Endothelial cell (in vitro differentiated cells): Measurements from ENCODE around the gene TEKT2. TPM values are rescaled to one million over a fixed set of nuclear protein-coding genes. Genes with fewer than 3 reads are reported as not detected.

Source experiments
- DNase-seq: peaks from one replicate; pipeline ENCODE4 v3.0.0; 2021; ENCODE audit warnings: low spot score
- H3K27ac Mint-ChIP-seq: one replicate; pipeline ENCODE4 v1.8.0; 2021; ENCODE audit warnings: mixed read lengths, inconsistent platforms; ENCODE audit not compliant: unreplicated experiment
- H3K27me3 Mint-ChIP-seq: one replicate; pipeline ENCODE4 v1.8.0; 2021; ENCODE audit warnings: mild to moderate bottlenecking, moderate library complexity, mixed read lengths, inconsistent platforms; ENCODE audit not compliant: unreplicated experiment
- H3K36me3 Mint-ChIP-seq: one replicate; pipeline ENCODE4 v1.8.0; 2021; ENCODE audit warnings: mild to moderate bottlenecking, low read depth, mixed read lengths, inconsistent platforms; ENCODE audit not compliant: unreplicated experiment
- H3K4me1 Mint-ChIP-seq: one replicate; pipeline ENCODE4 v1.8.0; 2021; ENCODE audit warnings: mild to moderate bottlenecking, mixed read lengths, inconsistent platforms; ENCODE audit not compliant: unreplicated experiment
- H3K4me3 Mint-ChIP-seq: one replicate; pipeline ENCODE4 v1.8.0; 2021; ENCODE audit warnings: mild to moderate bottlenecking, mixed read lengths, inconsistent platforms; ENCODE audit not compliant: unreplicated experiment
- H3K9me3 Mint-ChIP-seq: one replicate; pipeline ENCODE4 v1.8.0; 2021; ENCODE audit warnings: mixed read lengths, inconsistent platforms; ENCODE audit not compliant: unreplicated experiment
- CTCF ChIP-seq: fragments of 200-600 bp; sonication (generic); IDR thresholded peaks from one replicate; pipeline ENCODE4 v1.5.0; 2021; ENCODE audit warnings: antibody characterized with exemption; ENCODE audit not compliant: unreplicated experiment
- total RNA-seq: library from RNA; stranded (reverse); fragmentation: NEBNext Ultra II Directional; extraction: Animal tissue kit (Norgen Biotek cat#: 25700); gene quantifications from one replicate; pipeline ENCODE4 v1.2.1, GENCODE V29; 2021; ENCODE audit not compliant: unreplicated experiment

Gene TEKT2
- total RNA-seq, 1 donor from 2014 or later: 0.80 TPM

DNA sequence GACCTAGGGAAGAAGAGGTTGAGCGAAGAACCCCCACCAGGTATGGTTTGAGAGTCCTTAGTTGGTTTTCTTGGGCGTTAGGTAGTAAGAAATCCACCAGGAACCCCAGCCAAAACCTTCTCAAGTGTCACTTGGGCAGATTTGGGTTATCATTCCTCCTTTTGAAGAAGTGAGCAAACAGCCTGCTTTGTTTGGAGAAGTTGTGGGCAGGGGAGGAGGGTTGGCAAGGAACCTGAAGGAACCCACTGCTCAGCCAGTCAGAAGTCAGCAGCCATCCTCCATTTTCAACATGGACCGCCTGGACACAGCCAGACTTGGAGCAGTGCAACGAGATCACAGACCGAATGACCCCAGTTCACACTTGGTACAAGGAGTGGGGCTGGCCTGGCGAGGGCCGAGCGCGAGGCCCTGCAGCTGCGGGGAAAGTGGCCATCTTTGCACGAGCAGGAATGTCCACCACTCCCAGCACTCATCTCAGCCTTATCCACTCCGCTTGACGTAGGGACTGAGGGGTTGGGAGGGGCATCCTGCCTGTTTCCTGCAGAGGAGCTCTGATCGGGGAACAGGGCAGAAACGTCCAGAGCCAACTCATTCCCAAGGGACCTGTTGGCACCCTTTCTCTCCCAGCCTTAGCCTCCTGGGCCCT, 12.0 kb downstream of the TEKT2 start:
- DNase-seq: no peak
- no peak for TF ChIP-seq CTCF
- Mint-ChIP-seq H3K4me1 (no peaks in the 10 kb centered on the region), H3K4me3 (no peak overlapping the region), H3K9me3 (no peaks in the 10 kb centered on the region), H3K27me3 (peaks cover 10% of the 10 kb centered on the region), H3K36me3 (peaks cover 5% of the 10 kb centered on the region), H3K27ac (no peak overlapping the region)

DNA sequence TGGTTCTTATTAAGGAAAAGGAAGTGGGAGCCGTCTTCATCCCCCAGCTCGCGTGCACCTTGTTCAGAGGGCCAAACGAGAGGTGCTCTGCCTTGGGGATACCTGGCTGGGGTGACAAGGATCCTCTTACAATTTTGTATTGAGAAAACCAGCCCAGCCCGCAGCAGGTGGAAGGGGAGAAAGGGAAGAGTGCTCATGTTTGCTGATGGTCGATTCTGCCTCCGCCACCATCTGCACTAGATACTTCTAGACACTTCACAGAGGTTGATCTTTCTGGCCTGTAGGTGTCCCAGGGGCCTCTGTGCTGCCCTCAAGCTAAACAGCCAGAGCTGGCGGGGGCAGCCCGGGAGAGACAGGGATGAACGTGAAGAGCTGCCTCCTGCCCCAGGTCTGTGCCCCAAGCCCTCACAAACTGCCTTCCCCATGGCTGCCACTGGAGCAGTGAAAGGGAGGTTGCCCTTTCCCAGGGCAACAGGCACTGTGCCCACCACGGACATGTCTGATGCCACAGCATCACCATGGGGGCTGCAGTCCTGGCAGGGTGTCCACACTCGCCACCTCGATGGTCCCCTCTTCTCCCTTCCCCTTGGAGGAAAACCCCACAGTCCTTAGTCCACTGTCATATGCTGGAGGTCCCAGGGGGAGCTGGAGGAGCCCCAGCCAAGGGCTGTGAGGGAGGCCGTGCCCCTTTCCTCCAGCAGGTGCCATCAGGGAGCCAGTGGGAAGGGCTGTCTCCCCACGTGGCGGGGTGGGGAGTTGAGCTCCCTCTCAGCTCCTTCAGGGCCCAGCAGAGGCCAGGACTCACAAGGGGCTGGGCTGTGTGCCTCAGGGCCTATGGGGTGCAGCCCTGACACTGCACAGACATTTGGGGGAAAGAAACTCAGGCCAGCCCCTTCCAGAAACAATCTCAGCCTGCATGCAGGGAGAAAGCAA, 12.9 kb downstream of the TEKT2 start:
- Mint-ChIP-seq H3K36me3 (peaks cover 5% of the 10 kb centered on the region), H3K9me3 (no peaks in the 10 kb centered on the region), H3K4me3 (no peak overlapping the region), H3K27ac (no peak overlapping the region), H3K4me1 (no peaks in the 10 kb centered on the region), H3K27me3 (peaks cover 10% of the 10 kb centered on the region)
- no peak for TF ChIP-seq CTCF
- DNase-seq: no peak

- H3K4me3 Mint-ChIP-seq: no peak overlapping the region
- no peak for DNase-seq
- TF ChIP-seq CTCF: no peak
- no peaks in the 10 kb centered on the region for H3K4me1 Mint-ChIP-seq
- no peaks in the 10 kb centered on the region for H3K36me3 Mint-ChIP-seq
- H3K27ac Mint-ChIP-seq: no peak overlapping the region
- peaks cover 8% of the 10 kb centered on the region for H3K27me3 Mint-ChIP-seq
- no peaks in the 10 kb centered on the region for H3K9me3 Mint-ChIP-seq
These were observed 14.0 kb downstream of the TEKT2 start for GRCh38 chr1:36097693-36098585.

GRCh38 chr1:36098650-36099365, 14.9 kb downstream of the TEKT2 start:
- no peak for DNase-seq
- no peaks in the 10 kb centered on the region for H3K36me3 Mint-ChIP-seq
- TF ChIP-seq CTCF: no peak
- H3K9me3 Mint-ChIP-seq: no peaks in the 10 kb centered on the region
- no peaks in the 10 kb centered on the region for H3K4me1 Mint-ChIP-seq
- no peak overlapping the region for H3K4me3 Mint-ChIP-seq
- peaks cover 8% of the 10 kb centered on the region for H3K27me3 Mint-ChIP-seq
- no peak overlapping the region for H3K27ac Mint-ChIP-seq
